HepG2 (cell line): ENCODE measurements around the gene ZNF816.

Experiments
- CTCF ChIP-seq: sonication (generic); formaldehyde crosslinking; IDR thresholded peaks from 2 replicates; pipeline ENCODE4 v1.5.0; 2020; ENCODE audit warnings: mild to moderate bottlenecking, missing genetic modification reagents, moderate library complexity
- MAFK ChIP-seq, 2 experiments: IDR thresholded peaks in 1 of 2; conservative IDR thresholded peaks in 1 of 2; 2 replicates each; pipeline ENCODE4 v1.6.1; 2011; ENCODE audit warnings: improper control_type of control experiment in 2 of 2, low read length in 2 of 2
- MXI1 ChIP-seq: IDR thresholded peaks from 3 replicates; pipeline ENCODE4 v1.6.1; 2012; ENCODE audit warnings: low read depth, low read length, inconsistent platforms, borderline replicate concordance
- ZBTB10 ChIP-seq: sonication (generic); formaldehyde crosslinking; IDR thresholded peaks from 2 replicates; pipeline ENCODE4 v1.4.0; 2020; ENCODE audit warnings: missing genetic modification reagents, borderline replicate concordance
- ZBTB8A ChIP-seq: sonication (generic); formaldehyde crosslinking; IDR thresholded peaks from 2 replicates; pipeline ENCODE4 v1.4.0; 2020; ENCODE audit warnings: mild to moderate bottlenecking, low read depth, missing genetic modification reagents, borderline replicate concordance
- ZMAT3 ChIP-seq: sonication (generic); formaldehyde crosslinking; conservative IDR thresholded peaks from 2 replicates; pipeline ENCODE4 v1.7.0; 2021; ENCODE audit warnings: missing genetic modification reagents
- ZUFSP ChIP-seq: sonication (generic); formaldehyde crosslinking; IDR thresholded peaks from 2 replicates; pipeline ENCODE4 v1.9.0; 2021; ENCODE audit warnings: missing genetic modification reagents, mild to moderate bottlenecking, borderline replicate concordance

- TF ChIP-seq CTCF (CRISPR knock-in tag) (no peak), MAFK (conservative IDR thresholded peaks at IDR 0.05 in 1 of 2, IDR thresholded peaks at IDR 0.05 in 1 of 2; ENCODE audit: low read length in 2 of 2) (no peak), ZUFSP (CRISPR knock-in tag) (no peak), MXI1 (no peak), ZMAT3 (no peak), ZBTB8A (CRISPR knock-in tag) (no peak), ZBTB10 (CRISPR knock-in tag) (no peak)
Measured at GRCh38 chr19:52938761-52939160, 23.9 kb downstream of the ZNF816 start.
